H54 (cell line): ENCODE results near the gene OR8K1.

Experiments used
- DNase-seq: peaks from one replicate; pipeline ENCODE4 v3.0.0; 2011; ENCODE audit warnings: low spot score, mixed read lengths; ENCODE audit not compliant: insufficient read length
- FAIRE-seq: peaks from 3 replicates; lab custom pipeline; 2011; peaks lifted over from hg19 to GRCh38; lab: Jason Lieb, UNC
- POLR2A ChIP-seq: IDR thresholded peaks from 2 replicates; pipeline ENCODE4 v1.6.1; 2011; ENCODE audit warnings: low read depth, mild to moderate bottlenecking, low read length

OR8K1 gene

DNA sequence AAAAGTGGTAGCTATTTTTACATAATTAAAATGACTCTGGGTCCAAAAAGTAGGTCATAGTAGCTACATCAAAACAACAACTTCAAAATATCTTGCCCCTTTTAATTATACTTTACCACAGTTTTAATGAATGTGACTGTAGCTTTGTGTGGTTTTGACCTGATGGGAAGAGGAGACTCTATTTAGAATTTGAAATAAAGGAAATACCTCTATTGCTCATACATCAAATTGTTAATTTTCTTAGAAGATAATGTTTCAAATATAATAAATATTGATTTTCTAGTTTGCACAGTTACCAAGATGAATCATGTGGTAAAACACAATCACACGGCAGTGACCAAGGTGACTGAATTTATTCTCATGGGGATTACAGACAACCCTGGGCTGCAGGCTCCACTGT lies at the start of gene OR8K1:
TSS of gene OR8K1 (plus strand) at position 301 of the 400 bp plus-strand sequence. CDS start at position 301, 0 bp downstream.
- FAIRE-seq: no peak
- no peak for TF ChIP-seq POLR2A
- no peak for DNase-seq

- TF ChIP-seq POLR2A: no peak
- no peak for FAIRE-seq
- DNase-seq: no peak
Measured at GRCh38 chr11:56296898-56297297, 48.9 kb upstream of the OR8K1 start.

DNA sequence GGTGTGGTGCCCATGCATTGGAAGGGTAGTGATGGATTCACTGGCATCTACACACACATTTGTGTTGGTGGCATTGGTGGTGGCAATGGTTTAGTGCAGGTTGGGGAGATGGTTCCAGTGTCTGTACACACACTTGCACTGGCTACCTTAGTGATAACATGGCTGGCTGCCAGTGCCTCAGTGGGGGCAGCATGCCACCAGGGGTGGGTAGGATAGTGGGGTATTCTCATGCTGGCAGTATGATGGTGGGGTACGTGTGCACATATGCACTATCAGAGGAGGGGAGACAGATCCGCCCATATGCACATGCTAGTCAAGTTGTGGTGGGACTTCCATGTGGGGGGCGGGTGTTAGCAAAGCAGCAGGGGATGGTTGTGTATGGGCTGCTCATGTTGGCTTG lies 38.0 kb upstream of the OR8K1 start:
- FAIRE-seq (no peak), DNase-seq (no peak)
- no peak for TF ChIP-seq POLR2A

DNA sequence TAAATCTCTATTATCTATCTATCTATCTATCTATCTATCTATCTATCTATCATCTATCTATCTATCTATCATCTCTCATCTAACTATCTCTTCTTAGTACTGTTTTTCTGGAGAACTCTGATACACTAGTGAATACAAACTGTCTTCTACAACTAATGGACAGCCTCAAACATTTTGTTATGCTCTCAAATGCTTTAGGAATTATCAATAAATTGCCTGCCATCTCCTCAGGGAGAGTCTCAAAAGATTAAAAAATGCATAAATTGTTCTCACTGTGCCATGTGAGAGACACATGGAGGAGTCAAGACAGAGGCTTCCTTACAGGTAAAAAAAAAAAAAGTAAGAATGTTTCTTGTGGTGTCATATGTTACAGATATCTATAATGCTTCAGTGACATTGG lies 31.0 kb upstream of the OR8K1 start, which contains the start of gene OR8K3:
TSS of gene OR8K3 (plus strand) at position 301 of the 400 bp plus-strand sequence. CDS start 3,163 bp downstream, outside the sequence.
- TF ChIP-seq POLR2A: no peak
- FAIRE-seq (no peak), DNase-seq (no peak)

DNA sequence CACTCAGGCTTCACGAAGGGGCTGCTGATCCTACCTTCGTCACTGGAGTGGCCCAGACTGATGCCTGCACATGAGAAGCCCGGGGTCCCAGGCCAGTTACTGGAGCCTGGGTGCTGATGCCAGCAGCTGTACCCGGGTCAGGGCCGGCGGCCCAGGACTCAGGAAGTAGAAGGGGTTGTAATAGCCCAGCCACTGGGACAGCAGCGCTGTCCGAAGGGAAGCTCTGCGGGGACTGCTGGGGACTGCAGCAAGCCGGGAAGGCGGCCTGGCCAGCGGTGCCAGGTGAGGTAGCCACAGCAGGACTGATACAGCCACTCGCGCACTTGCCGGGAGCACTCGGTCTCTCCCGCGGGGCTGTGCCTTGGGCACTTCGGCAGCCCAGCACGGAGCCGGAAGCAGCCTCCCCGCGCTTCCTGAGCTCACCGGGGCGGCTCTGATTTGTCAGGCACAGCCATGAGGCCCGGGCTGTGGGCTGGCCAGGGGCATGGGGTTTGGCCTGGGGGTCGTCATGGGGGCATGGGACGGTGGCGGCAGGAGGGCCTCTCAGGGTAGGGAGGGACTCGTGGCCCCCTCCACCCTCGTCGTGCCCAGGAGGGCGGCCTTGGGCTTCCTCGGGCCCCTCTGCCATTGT lies 13.9 kb upstream of the OR8K1 start:
- no peak for TF ChIP-seq POLR2A
- DNase-seq (no peak), FAIRE-seq (no peak)

DNA sequence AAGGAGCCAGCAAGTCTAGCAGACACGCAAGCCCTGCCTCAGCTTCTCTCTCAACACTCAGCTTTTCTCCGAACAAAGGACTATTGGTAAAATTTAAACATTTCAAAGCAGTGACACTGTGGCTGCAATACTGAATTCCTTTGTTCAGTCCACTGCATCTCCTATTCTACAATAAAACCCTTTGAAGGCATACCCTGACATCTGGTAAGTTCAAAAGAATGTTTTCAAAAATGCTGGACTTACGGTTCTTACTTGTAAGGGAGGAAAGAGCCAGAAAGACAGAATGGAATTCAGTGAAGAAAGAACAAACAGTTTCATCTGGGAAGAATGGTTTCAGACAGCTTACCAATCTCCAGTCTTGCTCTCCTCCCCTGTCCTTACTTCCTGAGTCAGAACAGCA lies 12.7 kb upstream of the OR8K1 start:
- DNase-seq (no peak), FAIRE-seq (no peak)
- no peak for TF ChIP-seq POLR2A

DNA sequence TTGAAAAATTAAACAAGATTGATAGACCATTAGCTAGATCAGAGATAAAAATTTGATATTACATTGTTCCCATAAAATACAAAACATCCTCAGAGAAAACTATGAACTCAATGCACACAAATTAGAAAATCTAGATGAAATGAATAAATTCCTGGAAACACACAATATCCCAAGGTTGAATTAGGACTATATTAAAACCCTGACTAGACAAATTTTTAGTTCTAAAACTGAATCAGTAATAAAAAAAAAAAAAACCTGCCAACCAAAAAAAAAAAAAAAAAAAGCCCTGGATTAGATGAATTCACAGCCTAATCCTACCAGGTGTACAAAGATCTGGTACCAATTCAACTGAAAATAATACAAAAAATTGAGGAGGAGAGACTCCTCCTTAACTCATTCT lies 5.5 kb upstream of the OR8K1 start:
- no peak for TF ChIP-seq POLR2A
- FAIRE-seq (no peak), DNase-seq (no peak)

GRCh38 chr11:56353991-56354390 lies 8.2 kb downstream of the OR8K1 start, which contains the start of gene OR8J1:
Gene OR8J1 (plus strand): TSS chr11:56354291. CDS start chr11:56360247, 5,956 bp downstream.
- FAIRE-seq (no peak), DNase-seq (no peak)
- no peak for TF ChIP-seq POLR2A

- DNase-seq (no peak), FAIRE-seq (no peak)
- TF ChIP-seq POLR2A: no peak
Measured at GRCh38 chr11:56375324-56375723, 29.5 kb downstream of the OR8K1 start, which contains the start of gene OR8U1. Gene OR8U1 (plus strand): TSS chr11:56375624. CDS start chr11:56375624, 0 bp downstream.

DNA sequence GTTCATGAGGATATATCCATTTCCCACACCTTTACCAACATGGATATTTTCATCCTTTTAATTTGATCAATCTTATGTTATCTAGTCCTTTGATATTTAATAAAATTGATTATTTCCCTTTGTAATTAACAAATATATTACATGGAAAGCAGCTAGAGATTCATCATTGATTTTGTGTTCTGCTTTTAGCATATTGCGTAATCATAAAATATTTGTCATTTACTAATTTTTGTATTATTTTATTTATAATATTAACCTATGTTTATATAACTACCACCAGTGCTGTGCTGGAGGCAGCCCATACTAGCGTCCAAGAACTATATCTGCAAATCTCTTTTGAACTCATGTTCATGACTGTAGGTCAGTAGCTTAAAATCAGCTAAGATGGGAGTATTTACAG lies 34.3 kb downstream of the OR8K1 start:
- no peak for TF ChIP-seq POLR2A
- DNase-seq: no peak
- FAIRE-seq: no peak

DNA sequence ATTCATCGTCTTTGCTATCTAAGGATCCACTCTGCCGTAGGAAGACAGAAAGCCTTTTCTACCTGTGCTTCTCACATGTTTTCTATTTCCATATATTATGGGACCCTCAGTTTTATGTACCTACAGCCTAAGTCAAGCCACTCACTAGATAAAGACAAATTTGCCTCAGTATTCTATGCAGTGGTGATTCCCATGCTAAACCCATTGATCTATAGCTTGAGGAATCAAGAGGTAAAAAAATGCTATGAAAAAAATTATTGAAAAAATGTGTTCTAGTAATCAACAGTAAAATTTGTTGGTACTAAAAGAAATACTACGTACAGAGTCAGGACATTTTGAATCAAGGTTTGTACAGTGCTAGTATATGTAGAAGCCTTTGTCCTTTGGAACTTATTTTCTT lies 48.5 kb downstream of the OR8K1 start:
- no peak for DNase-seq
- FAIRE-seq: no peak
- TF ChIP-seq POLR2A: no peak

DNA sequence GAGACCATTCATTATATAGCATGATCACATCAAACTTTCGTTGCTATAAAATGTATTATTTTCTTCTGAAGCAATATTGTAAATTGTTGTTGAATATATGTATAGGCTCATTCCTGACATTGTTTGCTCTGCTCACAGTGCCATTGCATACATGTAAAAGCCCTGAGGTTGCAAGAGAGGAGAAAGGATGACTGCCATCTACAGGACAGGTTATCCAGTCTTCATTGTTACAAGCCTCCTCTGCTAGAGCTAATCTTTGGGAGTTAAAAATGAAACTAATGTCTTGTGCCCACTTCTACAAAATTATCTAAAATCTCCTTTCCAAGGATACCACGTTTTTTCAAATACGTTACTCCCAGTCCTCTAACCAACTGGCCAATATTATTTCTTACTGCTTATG lies 50.2 kb downstream of the OR8K1 start:
- no peak for TF ChIP-seq POLR2A
- FAIRE-seq (no peak), DNase-seq (no peak)
